Measurements from ENCODE around the gene ARID1B.
"Not testable (repeated sequence)": the region's sequence is repeated elsewhere in the genome, so short reads cannot be mapped to it uniquely, and the experiment has no call there.

ARID1B gene

GRCh38 chr6:157021993-157022740 is 245.0 kb downstream of the ARID1B start:
- peak; percentile 89 for DNase-seq (ENCODE audit: low spot score)

GRCh38 chr6:157023958-157024357 is 246.8 kb downstream of the ARID1B start:
- no peak for DNase-seq (ENCODE audit: low spot score)

DNA sequence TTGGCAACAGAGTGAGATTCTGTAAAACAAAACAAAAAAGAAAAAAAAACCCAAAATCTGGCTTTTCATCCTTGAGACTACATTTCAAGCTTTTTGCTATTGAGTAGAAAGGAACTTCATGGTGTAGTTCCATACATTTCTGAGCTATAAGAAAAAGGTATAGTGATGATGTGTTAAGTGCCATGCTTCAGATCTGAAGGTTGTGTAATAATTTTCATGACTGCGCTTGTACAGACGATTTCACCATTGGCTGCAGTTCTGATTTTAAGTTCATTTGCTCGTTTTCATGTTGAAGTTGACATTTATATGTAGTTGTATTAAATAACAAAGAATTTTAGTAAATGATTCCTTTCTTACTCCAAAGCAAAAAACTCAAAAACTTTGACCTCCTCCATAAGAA is 247.6 kb downstream of the ARID1B start:
- no peak for DNase-seq (ENCODE audit: low spot score)

DNA sequence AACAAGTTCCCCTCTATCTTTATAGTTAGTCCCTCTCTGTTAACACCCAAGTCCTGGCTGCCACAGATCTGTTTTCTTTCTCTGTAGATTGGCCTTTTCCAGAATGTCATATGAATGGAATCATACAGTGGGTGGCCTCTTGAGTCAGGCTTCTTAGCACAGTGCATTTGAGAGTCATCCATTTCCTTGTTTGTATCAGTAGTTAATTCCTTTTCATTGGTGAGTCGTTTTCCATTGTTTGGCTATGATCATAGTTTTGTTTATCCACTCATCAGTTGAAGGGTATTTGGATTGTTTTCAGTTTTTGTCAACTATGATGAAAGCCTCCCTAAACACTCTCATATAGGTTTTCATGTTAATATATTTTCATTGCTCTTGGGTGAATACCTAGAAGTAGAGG is 248.3 kb downstream of the ARID1B start:
- DNase-seq (ENCODE audit: low spot score), result no peak

DNA sequence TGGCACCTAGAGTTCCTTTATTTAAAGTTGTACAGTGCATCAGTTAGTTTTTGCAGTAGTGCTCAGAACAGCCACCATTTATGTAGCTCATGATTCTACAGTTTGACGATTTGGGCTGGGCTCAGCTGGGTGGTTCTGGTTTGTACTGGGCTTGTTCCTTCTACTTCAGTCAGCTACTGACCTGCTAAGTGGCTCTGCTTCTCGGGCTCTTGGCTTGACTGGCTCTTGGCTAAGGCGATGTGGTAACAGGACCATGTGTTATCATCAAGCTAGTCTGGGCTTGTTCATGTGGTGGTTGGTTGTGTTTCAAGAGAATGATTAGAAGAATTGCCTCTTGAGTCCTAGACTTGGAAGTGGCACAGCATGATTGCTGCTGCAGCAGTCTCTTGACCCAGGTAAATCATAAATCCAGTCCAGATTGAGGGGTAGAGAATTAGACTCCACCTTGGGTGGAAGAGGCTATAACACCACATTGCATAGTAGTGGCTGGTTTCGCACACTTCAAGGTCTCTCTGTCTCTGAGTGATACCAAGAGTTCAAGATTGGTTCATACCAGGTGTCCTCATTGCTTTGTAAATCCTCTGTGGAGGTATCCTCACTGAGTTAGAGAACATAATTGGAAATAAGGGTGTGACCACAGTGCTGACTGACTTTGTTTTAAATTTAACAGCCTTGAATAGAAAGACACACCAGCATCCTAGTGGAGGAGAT is 253.0 kb downstream of the ARID1B start:
- DNase-seq (ENCODE audit: low spot score), result no peak

GRCh38 chr6:157030755-157031154 is 253.6 kb downstream of the ARID1B start:
- DNase-seq (ENCODE audit: low spot score), result no peak

- no peak for DNase-seq (ENCODE audit: low spot score)
Measured at GRCh38 chr6:157032923-157033322, 255.7 kb downstream of the ARID1B start.

- no peak for DNase-seq (ENCODE audit: low spot score)
Measured at GRCh38 chr6:157033428-157034140, 256.4 kb downstream of the ARID1B start.

GRCh38 chr6:157034436-157035230 is 257.5 kb downstream of the ARID1B start:
- DNase-seq (ENCODE audit: low spot score), result peak; percentile 50

GRCh38 chr6:157035546-157035945 is 258.4 kb downstream of the ARID1B start:
- DNase-seq (ENCODE audit: low spot score), result peak; percentile 45

DNA sequence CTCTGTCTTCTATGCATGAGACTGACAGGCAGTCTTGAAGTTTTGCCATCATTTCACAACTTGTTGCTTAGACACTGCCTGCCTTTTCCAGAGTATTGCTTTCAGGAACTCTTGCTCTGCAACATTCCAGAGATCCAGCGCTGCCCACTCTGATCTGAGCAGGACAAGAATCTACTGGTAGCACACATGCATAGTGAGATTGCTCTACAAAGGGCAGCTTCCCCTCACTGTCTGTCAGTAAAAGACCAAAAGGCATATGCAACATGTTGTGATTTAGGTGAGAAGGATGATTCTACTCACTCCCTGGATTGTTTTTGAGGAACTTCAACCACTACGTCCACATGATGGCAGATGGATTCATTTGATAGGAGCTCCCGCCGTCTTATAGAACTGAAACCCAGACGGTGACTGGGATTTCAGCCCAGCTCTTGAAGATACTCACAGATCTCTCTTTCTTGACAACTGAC is 259.1 kb downstream of the ARID1B start:
- DNase-seq (ENCODE audit: low spot score), result no peak

DNA sequence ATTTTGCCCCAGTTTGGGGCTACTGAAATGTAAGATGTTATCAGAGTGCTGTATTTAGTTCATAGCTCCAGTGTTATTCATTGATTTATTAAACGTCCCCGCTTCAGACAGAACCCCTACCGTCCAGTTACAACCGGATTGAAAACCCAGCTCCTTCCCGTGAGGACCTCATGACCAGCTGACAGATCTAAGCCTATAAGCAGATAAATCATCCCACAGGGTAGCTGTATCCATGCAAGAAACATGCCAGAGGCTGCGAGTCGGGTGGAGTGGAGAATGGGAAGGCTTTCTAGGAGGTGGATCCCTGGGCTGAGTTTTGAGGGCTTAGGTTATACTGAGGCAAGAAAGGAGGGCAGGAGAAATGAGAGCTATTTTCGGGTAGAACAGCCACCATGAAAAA is 260.0 kb downstream of the ARID1B start:
- peak; percentile 70 for DNase-seq (ENCODE audit: low spot score)

- no peak for DNase-seq (ENCODE audit: low spot score)
Measured at GRCh38 chr6:157038610-157039009, 261.4 kb downstream of the ARID1B start.

- DNase-seq (ENCODE audit: low spot score), result not testable (repeated sequence)
Measured at GRCh38 chr6:157039639-157040038, 262.5 kb downstream of the ARID1B start.

DNA sequence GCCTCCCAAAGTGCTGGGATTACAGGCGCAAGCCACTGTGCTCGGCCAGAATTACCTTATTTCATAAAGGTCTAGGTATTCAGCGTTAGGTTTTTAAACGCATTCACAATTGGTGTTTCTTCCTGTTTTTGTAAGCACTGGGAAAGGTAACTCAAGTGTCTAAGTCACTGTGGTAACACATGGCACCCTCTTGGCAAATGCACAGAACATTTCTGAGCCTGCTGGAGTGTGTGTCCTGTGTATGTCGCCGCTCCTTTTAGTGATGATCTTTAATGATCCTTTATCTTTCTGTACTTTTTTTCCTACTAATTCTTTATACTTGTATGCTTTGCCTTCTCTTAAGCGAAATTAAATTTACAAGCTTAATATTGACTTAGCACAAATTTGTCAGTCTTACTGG is 263.0 kb downstream of the ARID1B start:
- DNase-seq (ENCODE audit: low spot score), result no peak

GRCh38 chr6:157045831-157046454 is 268.8 kb downstream of the ARID1B start:
- DNase-seq (ENCODE audit: low spot score), result peak; percentile 77

DNA sequence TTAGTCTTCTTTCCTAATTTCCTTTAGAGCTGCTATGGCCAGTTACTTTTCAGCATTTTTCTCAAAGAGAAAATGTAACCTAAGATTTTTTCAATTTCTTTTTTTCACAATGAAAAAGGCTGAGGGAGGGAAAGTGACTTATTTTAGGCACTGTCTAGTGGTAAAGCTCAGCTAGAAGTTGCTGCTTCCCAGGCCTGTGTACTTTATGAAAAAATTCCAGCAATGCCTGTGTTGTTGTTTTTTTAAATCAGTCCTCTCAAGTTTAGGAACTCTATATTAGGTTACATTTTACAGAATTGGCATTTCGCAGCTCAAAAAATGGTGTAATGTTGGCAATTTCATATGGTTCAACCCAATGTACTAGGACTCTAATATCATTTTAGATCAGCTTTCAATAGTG is 269.6 kb downstream of the ARID1B start:
- no peak for DNase-seq (ENCODE audit: low spot score)

DNA sequence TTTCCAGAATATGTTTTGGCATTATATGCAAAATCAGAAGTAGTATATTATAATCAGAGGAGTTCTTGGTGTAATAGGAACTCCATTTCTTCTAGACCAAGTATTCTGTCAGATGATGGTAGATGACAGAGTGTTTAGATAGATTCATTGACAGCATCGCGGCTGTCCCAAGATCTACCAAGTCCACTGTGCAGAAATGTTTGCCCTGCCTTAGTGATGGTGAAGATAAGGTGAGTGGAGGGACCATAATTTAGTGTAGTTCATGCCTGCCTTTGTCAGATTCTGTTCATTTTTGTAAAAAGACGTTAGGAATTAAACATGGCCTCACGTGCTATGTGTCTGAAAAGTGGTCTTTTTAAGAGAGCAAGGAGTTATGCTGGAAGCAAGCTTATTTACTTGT is 270.1 kb downstream of the ARID1B start:
- DNase-seq (ENCODE audit: low spot score), result no peak

DNA sequence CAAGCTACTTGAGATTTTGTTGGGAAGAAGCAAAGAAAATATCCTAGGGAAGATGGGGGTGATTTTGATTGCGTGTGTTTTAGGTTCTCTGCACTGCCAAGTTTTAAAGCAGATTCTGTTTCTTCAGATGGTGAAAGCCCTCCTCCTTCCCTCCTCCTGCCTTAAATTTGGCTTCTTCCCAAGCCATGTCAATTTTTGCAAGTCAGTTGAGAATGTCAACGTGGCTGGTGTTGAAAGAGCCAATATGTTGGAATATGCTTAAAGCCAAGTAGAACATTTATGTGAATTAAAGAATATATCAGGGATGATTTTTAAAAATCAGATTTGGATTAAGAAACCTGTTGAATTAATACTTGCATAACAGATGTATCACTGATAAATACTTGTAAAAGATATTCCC is 270.8 kb downstream of the ARID1B start:
- no peak for DNase-seq (ENCODE audit: low spot score)

- DNase-seq (ENCODE audit: low spot score), result no peak
Measured at GRCh38 chr6:157049133-157049532, 272.0 kb downstream of the ARID1B start.

DNA sequence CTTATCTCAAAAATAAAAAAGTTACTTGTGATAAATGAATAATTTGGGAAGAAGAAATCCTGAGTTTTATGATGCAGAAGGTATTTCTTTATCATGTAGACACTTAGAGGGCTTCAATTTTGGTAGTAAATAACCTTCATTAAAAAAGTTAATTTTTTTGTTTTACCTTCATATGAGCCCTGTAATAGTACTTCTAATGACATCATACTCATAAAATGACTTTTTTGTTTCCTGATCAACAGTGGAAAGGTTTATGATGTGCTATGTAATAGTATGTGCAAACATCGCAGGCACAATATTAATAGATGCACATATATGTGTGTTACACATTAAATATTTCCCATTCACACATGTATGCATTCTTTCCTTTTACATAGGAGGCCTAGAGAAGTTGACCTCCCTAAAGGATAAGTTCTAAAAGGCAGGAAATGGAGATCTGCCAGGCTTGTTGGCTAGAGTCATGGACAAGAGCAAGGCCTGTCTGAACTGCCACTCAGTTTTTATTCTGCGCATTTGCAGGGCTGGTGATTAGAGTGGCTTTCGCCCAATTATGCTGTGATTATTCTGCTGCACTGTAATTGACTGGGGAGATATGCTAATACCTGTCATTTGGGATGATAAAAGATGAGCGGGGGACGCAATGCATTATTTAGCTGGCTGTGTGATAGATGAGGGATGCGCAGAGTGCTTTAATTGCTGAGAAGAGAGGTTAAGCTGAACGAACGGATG is 273.5 kb downstream of the ARID1B start:
- no peak for DNase-seq (ENCODE audit: low spot score)

Measured in COLO829 (cell line).